HepG2 (cell line): ENCODE measurements around the gene GTF3C5. TPM values are rescaled to one million over a fixed set of nuclear protein-coding genes. Genes with fewer than 3 reads are reported as not detected.
"Not testable (repeated sequence)": the region's sequence is repeated elsewhere in the genome, so short reads cannot be mapped to it uniquely, and the experiment has no call there.

ENCODE experiments used
- ATAC-seq: fragments of 200-7000 bp; cut with Tn5 transposase; 3 replicates; pipeline ENCODE4 v1.9.1; 2020; ENCODE audit warnings: mild to moderate bottlenecking, moderate library complexity
- BruUV-seq: library from RNA; stranded (reverse); fragments of 400-500 nt; replicated peaks from 2 replicates; lab custom pipeline; 2021; lab: Mats Ljungman, UMichigan
- CTCF ChIA-PET: fragments of 300-600 bp; formaldehyde crosslinking; extraction: SDS; loops from one replicate; lab custom pipeline; 2021; ENCODE audit warnings: low total read pairs, inconsistent platforms, low intra/inter-chr PET ratio; lab: Yijun Ruan, JAX
- POLR2A ChIA-PET: fragments of 350-600 bp; sonication (Branson Sonifier 250); formaldehyde crosslinking; loops from one replicate; lab custom pipeline; 2020; ENCODE audit warnings: antibody characterized with exemption, inconsistent platforms; lab: Yijun Ruan, JAX
- DNase-seq: peaks from one replicate; pipeline ENCODE4 v3.0.0-alpha.2; 2015; ENCODE audit warnings: low spot score
- FAIRE-seq: peaks from 3 replicates; lab custom pipeline; 2011; peaks lifted over from hg19 to GRCh38; lab: Jason Lieb, UNC
- H2AFZ ChIP-seq: one replicate; pipeline ENCODE4 v1.6.1; 2011; ENCODE audit warnings: low read length, inconsistent platforms
- H3K27ac ChIP-seq: fragments of 300-600 bp; 3 replicates; pipeline ENCODE4 v1.8.0; 2011; ENCODE audit warnings: mixed run types, mild to moderate bottlenecking, mixed read lengths, low read length, inconsistent platforms; ENCODE audit not compliant: insufficient read depth; ENCODE audit errors: extremely low read length
- H3K27me3 ChIP-seq, 2 experiments: fragments of 200-600 bp in 1 of 2; 2 replicates in 1 of 2; 3 replicates in 1 of 2; pipeline versions ENCODE4 v1.6.0 to v1.8.0; 2011; ENCODE audit warnings: low read length in 2 of 2, mild to moderate bottlenecking in 2 of 2, moderate library complexity in 2 of 2, inconsistent platforms in 1 of 2; ENCODE audit not compliant: insufficient read depth in 2 of 2, control insufficient read depth in 1 of 2
- H3K36me3 ChIP-seq, 2 experiments: fragments of 200-600 bp in 1 of 2; replicated peaks in 1 of 2; 2 replicates in 1 of 2; 3 replicates in 1 of 2; pipeline versions ENCODE4 v1.5.1 to v1.8.0; 2011; ENCODE audit warnings: low read length in 2 of 2, inconsistent platforms in 1 of 2; ENCODE audit not compliant: insufficient read depth in 2 of 2, control insufficient read depth in 1 of 2
- H3K4me1 ChIP-seq: 2 replicates; pipeline ENCODE4 v1.5.1; 2012; ENCODE audit warnings: low read length, inconsistent platforms; ENCODE audit not compliant: insufficient read depth
- H3K4me2 ChIP-seq: 2 replicates; pipeline ENCODE4 v1.6.0; 2011; ENCODE audit warnings: low read depth, low read length, inconsistent platforms
- H3K4me3 ChIP-seq, 3 experiments: fragments of 200-600 bp in 1 of 3; sonication (generic), shearing (Covaris generic) in 1 of 3; replicated peaks in 1 of 3; 2 replicates each; pipeline ENCODE4 v1.5.1; 2011 to 2016; ENCODE audit warnings: low read length in 3 of 3, inconsistent platforms in 2 of 3, low read depth in 2 of 3, mild to moderate bottlenecking in 2 of 3, control low read depth in 1 of 3, mixed read lengths in 1 of 3; ENCODE audit not compliant: insufficient read depth in 1 of 3
- H3K79me2 ChIP-seq: one replicate; pipeline ENCODE4 v1.6.1; 2011; ENCODE audit warnings: low read length, inconsistent platforms; ENCODE audit not compliant: insufficient read depth
- H3K9ac ChIP-seq: 2 replicates; pipeline ENCODE4 v1.6.0; 2011; ENCODE audit warnings: mild to moderate bottlenecking, low read depth, low read length, inconsistent platforms; ENCODE audit not compliant: insufficient read depth
- H3K9me3 ChIP-seq: 2 replicates; pipeline ENCODE4 v1.5.1; 2012; ENCODE audit warnings: mild to moderate bottlenecking, low read length
- H4K20me1 ChIP-seq: 2 replicates; pipeline ENCODE4 v1.6.0; 2011; ENCODE audit warnings: inconsistent platforms, mild to moderate bottlenecking, low read length, moderate library complexity; ENCODE audit not compliant: insufficient read depth
- AGO2 ChIP-seq: fragments of 200-400 bp; formaldehyde crosslinking; optimal IDR thresholded peaks from 2 replicates; pipeline ENCODE3; 2017; ENCODE audit warnings: mild to moderate bottlenecking, low read depth, low read length, moderate library complexity
- GTF2F1 ChIP-seq: fragments of 150-350 bp; IDR thresholded peaks from 2 replicates; pipeline ENCODE4 v1.6.1; 2014; ENCODE audit warnings: low read length
- ZFAT ChIP-seq: sonication (generic); formaldehyde crosslinking; conservative IDR thresholded peaks from 2 replicates; pipeline ENCODE4 v1.8.1; 2023; ENCODE audit warnings: missing genetic modification reagents, inconsistent platforms
- ZNF230 ChIP-seq: sonication (generic); formaldehyde crosslinking; IDR thresholded peaks from 2 replicates; pipeline ENCODE4 v1.4.0; 2020; ENCODE audit warnings: mild to moderate bottlenecking, missing genetic modification reagents
- ZNF451 ChIP-seq: sonication (generic); formaldehyde crosslinking; IDR thresholded peaks from 2 replicates; pipeline ENCODE4 v1.5.0; 2020; ENCODE audit warnings: mild to moderate bottlenecking, missing genetic modification reagents
- ZNF768 ChIP-seq: sonication (generic); formaldehyde crosslinking; IDR thresholded peaks from 2 replicates; pipeline ENCODE4 v1.4.0; 2020; ENCODE audit warnings: missing genetic modification reagents
- WGBS: methylation state at CpG from one replicate; pipeline ENCODE4 v1.1.6; 2017; ENCODE audit warnings: low lambda C conversion rate; 5-methylcytosine and 5-hydroxymethylcytosine counted together
- in situ Hi-C: cut with HindIII; loops from 2 replicates; pipeline ENCODE4 v1.10.0; 2017; ENCODE audit warnings: low pct_unique_long_range_greater_than_20kb; ENCODE audit not compliant: extremely low pct_ligation_motif_present
- intact Hi-C: fragments of 100-400 bp; cut with micrococcal nuclease; formaldehyde crosslinking; loops from one replicate; pipeline ENCODE4 v1.10.0; 2022; ENCODE audit not compliant: unreplicated experiment
- polyA plus RNA-seq, 8 experiments: library from polyadenylated mRNA; depleted of rRNA in 3 of 8; stranded (reverse) in 7 of 8; unstranded in 1 of 8; fragments of >200 nt; fragmentation: Illumina TruSeq in 4 of 8; extraction: Trizol in 4 of 8; gene quantifications; 2 replicates each; pipeline versions ENCODE4 v1.2.1 to v1.2.3, GENCODE V29; 2011 to 2016; ENCODE audit warnings: low read depth in 4 of 8, missing spikeins in 1 of 8, mixed read lengths in 1 of 8; ENCODE audit not compliant: insufficient read depth in 1 of 8
- total RNA-seq, 5 experiments: library from RNA; depleted of rRNA; stranded (reverse); fragments of >200 nt; fragmentation: Illumina TruSeq; extraction: Trizol; gene quantifications; 2 replicates each; pipeline ENCODE4 v1.2.3, GENCODE V29; 2016; ENCODE audit warnings: low read depth in 1 of 5

GTF3C5 gene
- total and polyA plus RNA-seq, 2 of the 13 experiments (the other 11 are each of a cell fraction or from before 2014, with no cell fraction given), result 66.9 to 92.6 TPM

DNA sequence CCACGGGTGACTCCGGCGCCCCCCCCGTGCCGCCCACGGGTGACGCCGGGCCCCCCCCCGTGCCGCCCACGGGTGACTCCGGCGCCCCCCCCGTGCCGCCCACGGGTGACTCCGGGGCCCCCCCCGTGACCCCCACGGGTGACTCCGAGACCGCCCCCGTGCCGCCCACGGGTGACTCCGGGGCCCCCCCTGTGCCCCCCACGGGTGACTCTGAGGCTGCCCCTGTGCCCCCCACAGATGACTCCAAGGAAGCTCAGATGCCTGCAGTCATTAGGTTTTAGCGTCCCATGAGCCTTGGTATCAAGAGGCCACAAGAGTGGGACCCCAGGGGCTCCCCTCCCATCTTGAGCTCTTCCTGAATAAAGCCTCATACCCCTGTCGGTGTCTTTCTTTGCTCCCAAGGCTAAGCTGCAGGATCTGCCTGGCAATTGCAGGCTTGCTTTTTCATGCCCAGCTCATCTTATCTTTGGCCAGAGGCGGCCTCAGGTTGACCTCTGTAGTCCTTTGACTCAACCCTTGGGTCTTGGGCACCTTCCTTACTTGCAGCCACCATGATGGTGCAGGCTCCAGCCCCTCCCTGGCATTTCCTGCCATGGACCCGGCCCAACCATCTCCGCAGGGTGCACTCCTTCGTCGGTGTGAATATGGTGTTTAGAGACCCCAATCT is 40.8 kb downstream of the GTF3C5 start:
- no peaks in the 10 kb centered on the region for H3K36me3 ChIP-seq
- CTCF ChIA-PET, result no interaction called here
- no peak for ATAC-seq
- no peak for TF ChIP-seq ZFAT
- no peak for TF ChIP-seq AGO2
- no peak for TF ChIP-seq ZNF230
- no peak for TF ChIP-seq ZNF768
- no peak for TF ChIP-seq ZNF451 (CRISPR knock-in tag)
- no peak for TF ChIP-seq GTF2F1
- no peaks in the 10 kb centered on the region for H3K79me2 ChIP-seq
- intact Hi-C loops, result no loop called here
- no peak for DNase-seq
- no peak overlapping the region for H2AFZ ChIP-seq
- no peak overlapping the region for H3K4me3 ChIP-seq
- FAIRE-seq, result no peak
- no peaks in the 10 kb centered on the region; a peak in 1 of 5 replicates for H3K27me3 ChIP-seq
- no peak overlapping the region for H3K9ac ChIP-seq
- no peaks in the 10 kb centered on the region for H4K20me1 ChIP-seq
- POLR2A ChIA-PET, result no interaction called here
- in situ Hi-C loops, result no loop called here
- H3K4me2 ChIP-seq, result no peak overlapping the region
- peaks cover 13% of the 10 kb centered on the region for H3K4me1 ChIP-seq
- H3K27ac ChIP-seq, result no peak overlapping the region
- H3K9me3 ChIP-seq, result no peaks in the 10 kb centered on the region
- BruUV-seq, result no TSS peak
- 83% methylated on average over 14 of the region's 33 CpGs for WGBS

DNA sequence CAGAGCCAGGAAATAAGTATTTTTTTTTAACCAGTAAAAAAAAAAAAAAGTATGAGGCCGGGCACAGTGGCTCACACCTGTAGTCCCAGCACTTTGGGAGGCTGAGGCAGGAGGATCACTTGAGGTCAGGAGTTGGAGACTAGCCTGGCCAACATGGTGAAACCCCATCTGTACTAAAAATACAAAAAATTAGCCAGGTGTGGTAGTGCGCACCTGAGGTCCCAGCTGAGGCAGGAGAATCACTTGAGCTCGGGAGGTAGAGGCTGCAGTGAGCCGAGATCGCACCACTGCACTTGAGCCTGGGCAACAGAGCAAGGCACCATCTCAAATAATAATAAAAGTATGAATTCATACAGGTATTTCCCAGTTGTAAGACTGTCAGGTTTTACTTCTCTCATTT is 41.4 kb downstream of the GTF3C5 start:
- DNase-seq, intact Hi-C loops, H3K79me2 ChIP-seq, H3K4me3 ChIP-seq, H4K20me1 ChIP-seq, BruUV-seq, CTCF ChIA-PET, H3K9me3 ChIP-seq, ATAC-seq, FAIRE-seq, in situ Hi-C loops, H3K27ac ChIP-seq, POLR2A ChIA-PET, H2AFZ ChIP-seq, H3K9ac ChIP-seq, H3K27me3 ChIP-seq, H3K4me2 ChIP-seq, H3K36me3 ChIP-seq: not testable (repeated sequence)
- peaks cover 13% of the 10 kb centered on the region for H3K4me1 ChIP-seq
- WGBS, result 87% methylated on average over 5 of the region's 5 CpGs
